AG09319 (cell line): ENCODE data around the gene C17orf50.
A peak's percentile ranks its signal among the peaks of the same experiment; 100 is the strongest.

Experiments used
- DNase-seq: peaks from one replicate; pipeline ENCODE4 v3.0.0-alpha.2; 2010; ENCODE audit warnings: low read depth; ENCODE audit errors: extremely low read depth
- CTCF ChIP-seq: IDR thresholded peaks from 2 replicates; pipeline ENCODE4 v1.5.1; 2011; ENCODE audit warnings: low read depth, mild to moderate bottlenecking, inconsistent platforms, low read length, moderate library complexity

The C17orf50 gene

DNA sequence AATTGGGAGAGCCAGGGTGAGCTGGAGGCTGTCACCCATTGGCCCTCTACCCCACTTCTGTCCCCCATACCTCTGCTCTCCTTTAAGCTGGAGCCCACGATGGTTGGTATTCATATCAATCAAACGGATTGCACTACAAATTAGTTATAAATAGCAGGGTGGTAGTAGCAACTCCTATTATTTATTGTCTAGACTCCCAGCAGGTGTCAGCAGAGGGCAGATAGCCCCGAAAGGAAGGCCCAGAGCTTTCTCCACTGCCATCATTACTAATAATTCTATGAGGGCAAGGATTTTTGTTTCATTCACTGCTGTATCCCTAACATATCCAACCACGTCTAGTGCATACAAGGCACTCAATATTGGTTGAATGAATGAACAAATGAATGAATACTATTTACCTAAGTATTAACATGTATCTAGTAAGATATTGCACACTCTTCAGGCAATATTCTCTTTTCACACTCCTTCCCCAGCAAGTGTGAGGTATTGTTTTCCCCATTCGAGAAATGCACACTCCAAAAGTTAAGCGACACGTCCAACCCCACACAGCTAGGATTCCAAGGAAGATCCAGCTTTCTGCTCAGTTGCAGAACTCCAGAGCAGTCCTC, 6.3 kb downstream of the C17orf50 start:
- TF ChIP-seq CTCF, result peak; percentile 63
- no peak for DNase-seq

DNA sequence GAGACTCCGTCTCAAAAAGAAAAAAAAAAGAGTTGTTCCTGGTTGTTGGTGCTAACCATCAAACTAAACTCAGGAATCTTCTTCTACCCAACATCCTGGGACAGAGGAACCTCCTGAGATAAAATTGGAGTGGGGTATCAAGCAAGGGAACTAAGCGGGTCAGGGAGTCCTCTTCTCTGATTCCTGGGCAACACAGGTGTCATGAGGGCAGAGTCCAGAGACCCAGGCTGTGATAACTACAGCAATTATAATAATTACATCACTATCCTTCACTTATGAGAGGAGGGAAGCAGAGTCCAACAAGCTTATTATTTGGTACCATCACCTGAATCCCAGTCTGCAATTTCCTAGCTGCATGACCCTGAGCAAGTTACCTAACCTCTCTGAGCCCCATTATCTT, 8.1 kb downstream of the C17orf50 start:
- no peak for DNase-seq
- TF ChIP-seq CTCF, result no peak

- no peak; the same call in 1 of the 2 replicates for TF ChIP-seq CTCF
- no peak for DNase-seq
Measured at GRCh38 chr17:35769895-35770486, 9.3 kb downstream of the C17orf50 start.

GRCh38 chr17:35773129-35773528, 12.4 kb downstream of the C17orf50 start:
- DNase-seq, result no peak
- no peak for TF ChIP-seq CTCF

DNA sequence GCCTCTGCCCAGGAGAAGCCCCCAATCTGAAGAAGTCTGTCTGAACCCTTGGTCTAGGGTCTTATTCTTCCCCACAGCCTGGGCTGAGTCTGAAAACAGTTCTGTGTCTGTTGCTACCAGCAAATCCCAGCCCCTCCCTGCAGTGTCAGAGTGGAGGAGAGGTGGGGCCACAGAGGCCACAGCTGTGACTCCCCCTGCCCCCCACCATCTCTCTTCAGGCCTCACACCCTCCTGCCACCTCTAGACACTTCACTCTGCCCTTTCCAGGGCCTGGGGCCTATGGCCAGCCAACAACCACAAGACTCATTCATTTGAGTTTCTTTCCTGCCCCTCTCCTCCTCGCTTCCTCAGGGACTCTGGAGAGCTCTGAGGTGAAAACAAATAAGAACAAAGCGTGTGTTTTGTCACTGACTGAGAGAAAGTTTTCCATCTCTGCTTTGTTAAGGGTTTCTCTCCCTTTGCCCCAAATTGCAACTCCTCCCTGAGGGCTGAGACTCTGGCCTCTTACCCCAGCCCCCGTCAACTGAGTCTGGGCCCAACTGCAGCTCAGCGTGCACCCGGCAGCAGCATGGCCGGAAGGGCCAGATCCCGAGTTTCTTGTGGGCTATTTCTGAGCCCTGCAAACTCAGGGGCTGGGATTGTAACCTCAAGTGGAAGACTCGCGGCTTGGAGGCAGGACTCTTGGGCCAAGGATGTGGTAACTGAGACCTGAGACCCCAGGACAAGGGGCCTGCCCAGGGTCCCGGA, 13.2 kb downstream of the C17orf50 start:
- DNase-seq, result no peak
- no peak for TF ChIP-seq CTCF

GRCh38 chr17:35774499-35774898, 13.8 kb downstream of the C17orf50 start:
- TF ChIP-seq CTCF, result no peak
- no peak for DNase-seq

DNA sequence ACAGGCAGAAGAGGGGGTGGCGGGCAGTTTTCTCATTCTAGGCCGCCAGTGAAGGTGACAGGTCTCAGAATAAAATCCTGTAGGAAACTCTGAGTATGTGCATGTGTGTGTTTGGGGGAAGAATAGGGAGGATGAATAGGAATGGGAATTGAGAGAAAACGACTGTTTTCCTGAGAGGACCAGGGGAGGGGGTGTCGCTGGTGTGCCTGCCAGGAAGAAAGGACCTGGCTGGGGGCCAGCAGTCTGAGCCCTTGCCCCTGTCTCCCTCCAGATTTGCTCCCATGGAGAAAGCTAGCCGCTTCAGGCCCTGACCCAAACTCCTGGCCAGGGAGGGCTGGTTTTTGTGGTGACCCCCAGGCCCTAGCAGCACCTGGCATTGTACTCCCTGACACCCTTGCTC, 14.4 kb downstream of the C17orf50 start:
- TF ChIP-seq CTCF, result no peak
- DNase-seq, result no peak
